ENCODE results near the gene TOMM34.

TOMM34 gene

DNA sequence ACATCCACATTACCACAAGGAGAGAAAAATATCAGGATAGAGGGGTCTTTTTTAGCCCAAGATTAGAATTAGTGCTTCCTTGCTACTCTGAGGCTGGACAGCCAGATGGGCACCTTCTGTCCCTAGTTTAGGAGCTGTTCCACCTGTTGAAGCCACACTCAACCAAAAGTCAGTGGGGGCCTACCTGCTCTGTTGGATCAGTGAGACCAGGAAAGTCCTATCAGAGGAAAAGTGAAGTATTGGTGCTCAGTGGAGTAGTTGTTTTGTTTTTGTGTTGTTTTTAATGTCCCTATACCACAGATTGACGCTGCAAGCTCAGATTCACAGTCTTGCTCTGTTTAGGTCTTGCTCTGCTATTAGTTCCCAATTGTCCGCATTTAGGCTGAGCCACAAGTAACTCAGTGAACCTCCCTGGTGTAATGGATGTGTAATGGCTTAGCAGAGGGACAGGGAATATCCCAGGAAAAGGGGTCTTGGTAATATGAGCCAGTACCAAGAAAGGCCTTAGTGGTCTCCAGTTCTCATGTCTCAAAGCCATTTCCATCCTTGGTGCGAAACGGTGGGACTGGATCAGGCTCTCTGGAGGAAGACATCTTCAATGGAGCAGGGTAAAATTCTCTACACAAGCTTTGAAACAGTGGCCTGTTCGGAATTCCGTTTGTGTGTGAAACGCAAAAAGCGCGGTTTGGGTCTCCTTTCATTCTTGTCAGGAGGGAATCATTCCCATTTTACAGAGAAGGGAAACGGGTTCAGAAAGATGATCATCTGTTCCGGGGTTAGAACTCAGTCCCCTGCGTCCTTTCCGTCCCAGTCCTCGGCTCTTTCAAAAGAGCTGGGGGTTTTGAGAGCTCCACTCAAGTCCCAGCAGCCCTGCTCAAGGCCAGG lies 51.0 kb downstream of the TOMM34 start:
- H3K27me3 ChIP-seq (ENCODE audit: control insufficient read depth, insufficient read depth, low read length): no peaks in the 10 kb centered on the region
- peaks cover 57% of the 10 kb centered on the region for H3K36me3 ChIP-seq (ENCODE audit: control insufficient read depth, low read depth, low read length)
- H3K4me3 ChIP-seq (ENCODE audit: low read length): peak overlapping the region; percentile 68
- H3K27ac ChIP-seq (ENCODE audit: low read length): no peak overlapping the region
- peak overlapping the region; percentile 31 for H3K9ac ChIP-seq (ENCODE audit: low read length)
- peaks cover 7% of the 10 kb centered on the region for H3K4me1 ChIP-seq (ENCODE audit: control insufficient read depth, low read depth, low read length)
- no peaks in the 10 kb centered on the region for H3K9me3 ChIP-seq (ENCODE audit: control insufficient read depth, low read depth, low read length)

DNA sequence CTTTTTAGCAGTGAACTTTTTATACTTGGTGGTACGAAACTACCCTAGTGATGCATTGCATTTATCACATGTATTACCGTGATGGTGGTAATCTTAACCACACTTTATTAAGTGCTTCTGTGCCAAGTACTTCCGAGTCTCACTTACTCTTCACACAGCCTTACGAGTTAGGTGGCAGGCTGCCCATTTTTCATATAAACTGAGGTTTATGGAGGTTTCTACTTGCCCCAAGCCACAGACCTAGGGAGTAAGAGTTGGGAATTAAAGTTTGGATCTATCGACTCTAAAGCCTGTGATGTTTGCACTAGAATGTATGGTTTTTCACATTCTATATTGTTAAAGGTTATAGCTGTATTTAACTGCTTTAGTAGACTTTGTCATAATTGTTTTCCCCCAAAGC lies 55.8 kb downstream of the TOMM34 start:
- H3K27me3 ChIP-seq (ENCODE audit: control insufficient read depth, insufficient read depth, low read length): no peaks in the 10 kb centered on the region
- peaks cover 4% of the 10 kb centered on the region for H3K4me1 ChIP-seq (ENCODE audit: control insufficient read depth, low read depth, low read length)
- H3K36me3 ChIP-seq (ENCODE audit: control insufficient read depth, low read depth, low read length): peaks cover 73% of the 10 kb centered on the region
- H3K4me3 ChIP-seq (ENCODE audit: low read length): no peak overlapping the region
- no peaks in the 10 kb centered on the region for H3K9me3 ChIP-seq (ENCODE audit: control insufficient read depth, low read depth, low read length)
- no peak overlapping the region for H3K27ac ChIP-seq (ENCODE audit: low read length)
- H3K9ac ChIP-seq (ENCODE audit: low read length): no peak overlapping the region

DNA sequence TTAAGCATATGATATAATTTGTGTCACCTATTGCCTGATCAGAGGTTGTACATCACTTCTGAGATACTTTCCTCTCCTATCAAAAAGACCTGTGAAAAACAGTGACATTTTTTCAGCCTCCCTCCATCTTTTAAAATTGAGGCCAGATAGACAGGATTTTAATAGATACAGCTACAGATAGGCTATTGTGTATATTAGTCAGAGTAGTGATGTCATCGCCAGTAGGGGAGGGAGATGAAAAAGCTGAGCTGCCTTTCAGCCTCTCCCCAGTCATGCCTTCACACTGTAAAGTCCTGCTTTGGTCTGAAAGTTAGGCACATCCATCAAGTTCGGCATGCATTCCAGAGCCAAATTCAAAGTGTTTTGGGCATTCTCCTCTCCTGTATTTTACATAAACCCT lies 58.2 kb downstream of the TOMM34 start:
- Histone ChIP-seq H3K27me3 (ENCODE audit: control insufficient read depth, insufficient read depth, low read length) (no peaks in the 10 kb centered on the region), H3K4me3 (ENCODE audit: low read length) (no peak overlapping the region), H3K9me3 (ENCODE audit: control insufficient read depth, low read depth, low read length) (no peaks in the 10 kb centered on the region), H3K36me3 (ENCODE audit: control insufficient read depth, low read depth, low read length) (peaks cover 60% of the 10 kb centered on the region), H3K9ac (ENCODE audit: low read length) (no peak overlapping the region), H3K4me1 (ENCODE audit: control insufficient read depth, low read depth, low read length) (no peaks in the 10 kb centered on the region), H3K27ac (ENCODE audit: low read length) (no peak overlapping the region)

- H3K4me1 ChIP-seq (ENCODE audit: control insufficient read depth, low read depth, low read length): no peaks in the 10 kb centered on the region
- H3K36me3 ChIP-seq (ENCODE audit: control insufficient read depth, low read depth, low read length): peaks cover 43% of the 10 kb centered on the region
Observed at GRCh38 chr20:44900231-44900854, 59.9 kb downstream of the TOMM34 start.

GRCh38 chr20:44897133-44897532 lies 63.1 kb downstream of the TOMM34 start:
- Histone ChIP-seq H3K27me3 (ENCODE audit: control insufficient read depth, insufficient read depth, low read length) (no peaks in the 10 kb centered on the region), H3K9me3 (ENCODE audit: control insufficient read depth, low read depth, low read length) (no peaks in the 10 kb centered on the region), H3K36me3 (ENCODE audit: control insufficient read depth, low read depth, low read length) (peaks cover 11% of the 10 kb centered on the region), H3K4me3 (ENCODE audit: low read length) (no peak overlapping the region), H3K9ac (ENCODE audit: low read length) (no peak overlapping the region), H3K27ac (ENCODE audit: low read length) (no peak overlapping the region), H3K4me1 (ENCODE audit: control insufficient read depth, low read depth, low read length) (no peaks in the 10 kb centered on the region)

More at GRCh38 chr20:44900231-44900854, 59.9 kb downstream of the TOMM34 start:
- Histone ChIP-seq H3K4me3 (ENCODE audit: low read length) (no peak overlapping the region), H3K27ac (ENCODE audit: low read length) (no peak overlapping the region), H3K9ac (ENCODE audit: low read length) (no peak overlapping the region), H3K27me3 (ENCODE audit: control insufficient read depth, insufficient read depth, low read length) (no peaks in the 10 kb centered on the region), H3K9me3 (ENCODE audit: control insufficient read depth, low read depth, low read length) (no peaks in the 10 kb centered on the region)

DNA sequence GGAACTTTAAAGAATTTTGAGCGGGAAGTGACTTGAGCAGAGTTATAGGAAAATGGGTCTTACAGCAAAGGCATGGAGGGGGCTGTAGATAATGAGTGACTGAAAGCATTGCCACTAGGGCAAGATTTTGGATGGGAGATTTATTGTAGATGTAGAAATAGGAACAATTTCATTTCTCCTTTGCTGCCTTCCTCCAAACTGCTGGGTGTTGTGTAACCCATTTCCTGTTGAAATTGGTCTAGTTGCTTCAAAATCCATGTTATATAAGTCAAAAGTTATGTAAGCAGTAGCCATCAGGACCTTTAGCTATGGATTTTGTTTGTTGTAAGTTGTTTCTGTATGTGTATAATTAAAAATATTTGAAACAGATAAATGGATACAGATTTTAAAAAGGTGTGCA lies 63.6 kb downstream of the TOMM34 start:
- no peak overlapping the region for H3K4me3 ChIP-seq (ENCODE audit: low read length)
- no peak overlapping the region for H3K9ac ChIP-seq (ENCODE audit: low read length)
- no peaks in the 10 kb centered on the region for H3K9me3 ChIP-seq (ENCODE audit: control insufficient read depth, low read depth, low read length)
- H3K27ac ChIP-seq (ENCODE audit: low read length): no peak overlapping the region
- H3K4me1 ChIP-seq (ENCODE audit: control insufficient read depth, low read depth, low read length): no peaks in the 10 kb centered on the region
- no peaks in the 10 kb centered on the region for H3K27me3 ChIP-seq (ENCODE audit: control insufficient read depth, insufficient read depth, low read length)
- H3K36me3 ChIP-seq (ENCODE audit: control insufficient read depth, low read depth, low read length): peaks cover 6% of the 10 kb centered on the region

GRCh38 chr20:44894959-44895358 lies 65.2 kb downstream of the TOMM34 start:
- H3K36me3 ChIP-seq (ENCODE audit: control insufficient read depth, low read depth, low read length): no peaks in the 10 kb centered on the region
- no peaks in the 10 kb centered on the region for H3K27me3 ChIP-seq (ENCODE audit: control insufficient read depth, insufficient read depth, low read length)
- H3K4me3 ChIP-seq (ENCODE audit: low read length): no peak overlapping the region
- H3K9ac ChIP-seq (ENCODE audit: low read length): no peak overlapping the region
- no peaks in the 10 kb centered on the region for H3K4me1 ChIP-seq (ENCODE audit: control insufficient read depth, low read depth, low read length)
- no peak overlapping the region for H3K27ac ChIP-seq (ENCODE audit: low read length)
- H3K9me3 ChIP-seq (ENCODE audit: control insufficient read depth, low read depth, low read length): no peaks in the 10 kb centered on the region
